ENCODE data around the gene C2CD4C. TPM values are rescaled to one million over a fixed set of nuclear protein-coding genes. Genes with fewer than 3 reads are reported as not detected.

The C2CD4C gene
- total and polyA plus RNA-seq, 2 experiments from 2014 or later, result 2.1 to 12.5 TPM

DNA sequence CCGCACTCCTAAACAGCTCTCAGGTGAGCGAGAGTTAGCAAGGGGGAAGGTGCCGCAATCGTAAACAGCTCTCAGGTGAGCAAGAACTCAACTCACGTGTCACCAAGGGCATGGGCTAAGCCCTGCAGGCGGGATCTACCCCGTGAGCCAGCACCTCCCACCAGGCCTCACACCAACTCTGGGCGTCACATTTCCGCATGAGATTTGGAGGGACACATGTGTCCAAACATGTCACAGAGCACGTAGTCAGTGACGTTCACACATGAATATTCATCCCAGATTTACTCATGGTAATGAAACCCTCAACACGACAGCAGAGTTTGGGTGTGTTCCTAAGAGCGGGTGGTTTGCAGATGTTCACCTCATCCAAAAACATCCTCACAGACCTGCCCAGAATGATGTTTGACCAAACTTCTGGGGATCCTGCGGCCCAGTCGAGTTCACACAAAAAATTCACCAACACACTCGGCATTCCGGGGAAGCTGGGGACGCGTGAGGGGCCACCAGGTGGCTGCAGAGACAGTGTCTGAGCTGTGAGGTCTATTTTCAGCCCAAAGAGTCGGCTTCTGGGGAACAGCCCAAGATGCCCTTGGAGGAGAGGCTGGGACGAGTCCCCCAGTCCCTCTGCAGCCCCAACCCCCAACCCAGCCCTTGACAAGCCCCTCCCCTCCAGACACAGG is 19.6 kb downstream of the C2CD4C start:
- Mint-ChIP-seq H3K4me1 (peaks cover 21% of the 10 kb centered on the region), H3K4me3 (no peak overlapping the region), H3K27ac (no peak overlapping the region; the same call in 1 of the 2 replicates), H3K9me3 (peaks cover 29% of the 10 kb centered on the region), H3K27me3 (ENCODE audit: insufficient read depth, low read depth, poor library complexity) (peaks cover 19% of the 10 kb centered on the region), H3K36me3 (ENCODE audit: low read depth) (peaks cover 8% of the 10 kb centered on the region)
- no peak overlapping the region for H2AFZ ChIP-seq
- no peak for DNase-seq (ENCODE audit: low spot score)
- 0 out of 2 replicates have a peak, but pooled peaks cover 5% of the 10 kb centered on the region for H3K9me2 ChIP-seq (ENCODE audit: insufficient read depth)
- no peak overlapping the region for H3K4me2 ChIP-seq
- H3K36me3 ChIP-seq (ENCODE audit: insufficient read depth), result no peaks in the 10 kb centered on the region
- H4K20me1 ChIP-seq (replicated peaks; ENCODE audit: insufficient read depth), result no peaks in the 10 kb centered on the region
- no peak overlapping the region for H3K4me3 ChIP-seq
- peaks cover 6% of the 10 kb centered on the region for H3F3A ChIP-seq (replicated peaks; ENCODE audit: low read depth)
- TF ChIP-seq, protein P1, sequence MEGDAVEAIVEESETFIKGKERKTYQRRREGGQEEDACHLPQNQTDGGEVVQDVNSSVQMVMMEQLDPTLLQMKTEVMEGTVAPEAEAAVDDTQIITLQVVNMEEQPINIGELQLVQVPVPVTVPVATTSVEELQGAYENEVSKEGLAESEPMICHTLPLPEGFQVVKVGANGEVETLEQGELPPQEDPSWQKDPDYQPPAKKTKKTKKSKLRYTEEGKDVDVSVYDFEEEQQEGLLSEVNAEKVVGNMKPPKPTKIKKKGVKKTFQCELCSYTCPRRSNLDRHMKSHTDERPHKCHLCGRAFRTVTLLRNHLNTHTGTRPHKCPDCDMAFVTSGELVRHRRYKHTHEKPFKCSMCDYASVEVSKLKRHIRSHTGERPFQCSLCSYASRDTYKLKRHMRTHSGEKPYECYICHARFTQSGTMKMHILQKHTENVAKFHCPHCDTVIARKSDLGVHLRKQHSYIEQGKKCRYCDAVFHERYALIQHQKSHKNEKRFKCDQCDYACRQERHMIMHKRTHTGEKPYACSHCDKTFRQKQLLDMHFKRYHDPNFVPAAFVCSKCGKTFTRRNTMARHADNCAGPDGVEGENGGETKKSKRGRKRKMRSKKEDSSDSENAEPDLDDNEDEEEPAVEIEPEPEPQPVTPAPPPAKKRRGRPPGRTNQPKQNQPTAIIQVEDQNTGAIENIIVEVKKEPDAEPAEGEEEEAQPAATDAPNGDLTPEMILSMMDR (conservative IDR thresholded peaks at IDR 0.05; ENCODE audit: low read depth in 2 of 2), result peak in 1 of 2 experiments; percentile 37; a peak in 2 of 4 replicates
- TF ChIP-seq EZH2 (IDR thresholded peaks at IDR 0.05; ENCODE audit: low read depth, unreplicated experiment), result no peak
- TF ChIP-seq POLR2AphosphoS5 (IDR thresholded peaks at IDR 0.05; ENCODE audit: low read depth), result no peak
- H3K27ac ChIP-seq (ENCODE audit: low read depth), result no peak overlapping the region
- peak; percentile 53 for ATAC-seq
- H3K79me2 ChIP-seq (replicated peaks; ENCODE audit: insufficient read depth), result no peaks in the 10 kb centered on the region
- H3K4me1 ChIP-seq (ENCODE audit: insufficient read depth), result peaks cover 14% of the 10 kb centered on the region; the same call in 1 of the 2 replicates
- H3K27me3 ChIP-seq (ENCODE audit: insufficient read depth), result no peaks in the 10 kb centered on the region

- H4K20me1 ChIP-seq (replicated peaks; ENCODE audit: insufficient read depth), result no peaks in the 10 kb centered on the region
- 0 out of 2 replicates have a peak, but pooled peaks cover 5% of the 10 kb centered on the region for H3K9me2 ChIP-seq (ENCODE audit: insufficient read depth)
- no peak overlapping the region for H3K4me2 ChIP-seq
- H3K79me2 ChIP-seq (replicated peaks; ENCODE audit: insufficient read depth), result no peaks in the 10 kb centered on the region
- Mint-ChIP-seq H3K36me3 (ENCODE audit: low read depth) (peaks cover 4% of the 10 kb centered on the region; the same call in 2 of the 3 replicates), H3K4me3 (no peak overlapping the region; the same call in 2 of the 3 replicates), H3K27ac (no peak overlapping the region; the same call in 1 of the 2 replicates), H3K4me1 (peaks cover 23% of the 10 kb centered on the region), H3K27me3 (ENCODE audit: insufficient read depth, low read depth, poor library complexity) (peaks cover 19% of the 10 kb centered on the region), H3K9me3 (peaks cover 25% of the 10 kb centered on the region)
- no peaks in the 10 kb centered on the region for H3K27me3 ChIP-seq (ENCODE audit: insufficient read depth)
- ATAC-seq, result no peak
- no peak overlapping the region for H3K27ac ChIP-seq (ENCODE audit: low read depth)
- H2AFZ ChIP-seq, result no peak overlapping the region
- no peak overlapping the region for H3K4me3 ChIP-seq
- H3K36me3 ChIP-seq (ENCODE audit: insufficient read depth), result no peaks in the 10 kb centered on the region
- H3F3A ChIP-seq (replicated peaks; ENCODE audit: low read depth), result peaks cover 6% of the 10 kb centered on the region; the same call in 1 of the 2 replicates
- peaks cover 16% of the 10 kb centered on the region; the same call in 1 of the 2 replicates for H3K4me1 ChIP-seq (ENCODE audit: insufficient read depth)
- DNase-seq (ENCODE audit: low spot score), result no peak
- TF ChIP-seq REST (IDR thresholded peaks at IDR 0.05; ENCODE audit: unreplicated experiment), result no peak
- no peak for TF ChIP-seq EZH2phosphoT487 (IDR thresholded peaks at IDR 0.05; ENCODE audit: unreplicated experiment)
- TF ChIP-seq ZNF331 (CRISPR knock-in tag; IDR thresholded peaks at IDR 0.05; ENCODE audit: low read depth), result no peak
- TF ChIP-seq ZNF114 (CRISPR knock-in tag; IDR thresholded peaks at IDR 0.05), result no peak
- TF ChIP-seq, protein P1 (conservative IDR thresholded peaks at IDR 0.05; ENCODE audit: low read depth in 2 of 2), result no peak
- no peak for TF ChIP-seq EZH2 (IDR thresholded peaks at IDR 0.05; ENCODE audit: low read depth, unreplicated experiment)
- no peak for TF ChIP-seq JUNB (IDR thresholded peaks at IDR 0.05; ENCODE audit: unreplicated experiment)
These were observed 20.3 kb downstream of the C2CD4C start for GRCh38 chr19:388691-389090.
